SK-N-SH (cell line): ENCODE measurements around the gene OSBPL7. TPM values are rescaled to one million over a fixed set of nuclear protein-coding genes. Genes with fewer than 3 reads are reported as not detected.

Experiments used
- CTCF ChIA-PET: fragments of 300-600, 350-600 bp; formaldehyde crosslinking; extraction: SDS; loops from one replicate; lab custom pipeline; 2021; lab: Yijun Ruan, JAX
- POLR2A ChIA-PET: fragments of 350-600 bp; sonication (Branson Sonifier 250); formaldehyde crosslinking; extraction: SDS; loops from one replicate; lab custom pipeline; 2020; ENCODE audit warnings: antibody characterized with exemption, inconsistent platforms; lab: Yijun Ruan, JAX
- DNase-seq: peaks from one replicate; pipeline ENCODE4 v3.0.0; 2012
- H2AFZ ChIP-seq: fragments of 200-600 bp; sonication (generic); 2 replicates; pipeline ENCODE4 v1.8.1; 2016; ENCODE audit warnings: antibody characterized with exemption, mild to moderate bottlenecking, low read depth
- H3F3A ChIP-seq: fragments of 200-600 bp; sonication (generic); replicated peaks from 2 replicates; pipeline ENCODE3; 2016; ENCODE audit warnings: antibody characterized with exemption, mild to moderate bottlenecking; ENCODE audit not compliant: insufficient read depth
- H3K27ac ChIP-seq, 2 experiments: fragments of 200-500 bp in 1 of 2; fragments of 200-600 bp in 1 of 2; sonication (Bioruptor generic) in 1 of 2; sonication (generic), shearing (Covaris generic) in 1 of 2; 2 replicates each; pipeline versions ENCODE4 v1.5.1 to v1.6.1; 2014 to 2016; ENCODE audit warnings: low read depth in 2 of 2, inconsistent platforms in 1 of 2, low read length in 1 of 2, mild to moderate bottlenecking in 1 of 2, mixed read lengths in 1 of 2
- H3K27me3 ChIP-seq: fragments of 200-600 bp; sonication (generic), shearing (Covaris generic); 2 replicates; pipeline ENCODE4 v1.6.1; 2016; ENCODE audit warnings: mixed run types; ENCODE audit not compliant: insufficient read depth
- H3K36me3 ChIP-seq, 2 experiments: fragments of 200-500 bp in 1 of 2; fragments of 200-600 bp in 1 of 2; sonication (Bioruptor generic) in 1 of 2; sonication (generic) in 1 of 2; replicated peaks in 1 of 2; 2 replicates each; pipeline versions ENCODE3 to v1.5.1; 2014 to 2016; ENCODE audit warnings: low read length in 1 of 2, mild to moderate bottlenecking in 1 of 2; ENCODE audit not compliant: insufficient read depth in 2 of 2, control insufficient read depth in 1 of 2
- H3K4me1 ChIP-seq, 2 experiments: fragments of 200-500 bp in 1 of 2; fragments of 200-600 bp in 1 of 2; sonication (Bioruptor generic) in 1 of 2; sonication (generic), shearing (Covaris generic) in 1 of 2; 2 replicates each; pipeline versions ENCODE4 v1.5.1 to v1.6.1; 2014 to 2016; ENCODE audit warnings: low read depth in 1 of 2, low read length in 1 of 2, mixed run types in 1 of 2; ENCODE audit not compliant: insufficient read depth in 2 of 2, control insufficient read depth in 1 of 2
- H3K4me2 ChIP-seq: fragments of 200-600 bp; sonication (generic), shearing (Covaris generic); 2 replicates; pipeline ENCODE4 v1.6.1; 2017; ENCODE audit warnings: mixed run types
- H3K4me3 ChIP-seq, 2 experiments: fragments of 200-500 bp in 1 of 2; fragments of 200-600 bp in 1 of 2; sonication (Bioruptor generic) in 1 of 2; sonication (generic), shearing (Covaris generic) in 1 of 2; 2 replicates each; pipeline versions ENCODE4 v1.5.1 to v1.8.1; 2014 to 2016; ENCODE audit warnings: low read depth in 2 of 2, inconsistent platforms in 1 of 2, low read length in 1 of 2, mild to moderate bottlenecking in 1 of 2, mixed read lengths in 1 of 2, moderate library complexity in 1 of 2
- H3K79me2 ChIP-seq: fragments of 200-600 bp; sonication (generic); 2 replicates; pipeline ENCODE4 v1.8.1; 2017; ENCODE audit warnings: mild to moderate bottlenecking; ENCODE audit not compliant: insufficient read depth
- H3K9ac ChIP-seq: fragments of 200-600 bp; sonication (generic); 2 replicates; pipeline ENCODE4 v1.6.1; 2017; ENCODE audit warnings: mixed run types
- H3K9me2 ChIP-seq: fragments of 200-600 bp; sonication (generic); 2 replicates; pipeline ENCODE4 v1.6.1; 2017; ENCODE audit warnings: mixed run types
- H3K9me3 ChIP-seq: fragments of 200-600 bp; sonication (generic); 2 replicates; pipeline ENCODE4 v1.6.1; 2017; ENCODE audit warnings: mixed run types, mild to moderate bottlenecking, moderate library complexity
- H4K20me1 ChIP-seq: fragments of 200-600 bp; sonication (generic); 2 replicates; pipeline ENCODE4 v1.6.1; 2017; ENCODE audit warnings: mild to moderate bottlenecking, mixed run types; ENCODE audit not compliant: insufficient read depth
- ELF1 ChIP-seq: IDR thresholded peaks from 2 replicates; pipeline ENCODE4 v1.4.0; 2012
- EP300 ChIP-seq, 2 experiments: IDR thresholded peaks; 2 replicates each; pipeline versions ENCODE4 v1.4.0 to v1.6.1; 2012; ENCODE audit warnings: borderline replicate concordance in 1 of 2, low read depth in 1 of 2, low read length in 1 of 2
- EZH2phosphoT487 ChIP-seq: fragments of 200-600 bp; sonication (generic); IDR thresholded peaks from 2 replicates; pipeline ENCODE4 v1.6.1; 2017; ENCODE audit warnings: low read depth, mixed run types, mild to moderate bottlenecking, antibody characterized with exemption, moderate library complexity, borderline replicate concordance
- FOSL2 ChIP-seq: IDR thresholded peaks from 2 replicates; pipeline ENCODE4 v1.4.0; 2012; ENCODE audit warnings: low read depth, mild to moderate bottlenecking, moderate library complexity, borderline replicate concordance
- FOXJ3 ChIP-seq: sonication (generic); formaldehyde crosslinking; IDR thresholded peaks from 2 replicates; pipeline ENCODE4 v1.5.1; 2020; ENCODE audit warnings: mild to moderate bottlenecking, missing genetic modification reagents
- FOXM1 ChIP-seq: IDR thresholded peaks from 2 replicates; pipeline ENCODE4 v1.4.0; 2012; ENCODE audit warnings: low read depth, mild to moderate bottlenecking
- GABPA ChIP-seq: IDR thresholded peaks from 2 replicates; pipeline ENCODE4 v1.4.0; 2012; ENCODE audit warnings: low read depth, mild to moderate bottlenecking
- JUND ChIP-seq: IDR thresholded peaks from 2 replicates; pipeline ENCODE4 v1.4.0; 2012
- MAX ChIP-seq: IDR thresholded peaks from 2 replicates; pipeline ENCODE4 v1.4.0; 2012; ENCODE audit warnings: low read depth
- NFIC ChIP-seq: IDR thresholded peaks from 2 replicates; pipeline ENCODE4 v1.4.0; 2012; ENCODE audit warnings: borderline replicate concordance
- POLR2AphosphoS5 ChIP-seq: IDR thresholded peaks from 2 replicates; pipeline ENCODE4 v1.6.1; 2012; ENCODE audit warnings: low read depth, low read length
- REST ChIP-seq: IDR thresholded peaks from 2 replicates; pipeline ENCODE4 v1.6.1; 2012; ENCODE audit warnings: mild to moderate bottlenecking, low read depth, low read length, moderate library complexity
- RXRA ChIP-seq: IDR thresholded peaks from 2 replicates; pipeline ENCODE4 v1.4.0; 2012; ENCODE audit warnings: low read depth, mild to moderate bottlenecking, borderline replicate concordance
- SIN3A ChIP-seq: IDR thresholded peaks from 2 replicates; pipeline ENCODE4 v1.6.1; 2012; ENCODE audit warnings: low read depth, mild to moderate bottlenecking, low read length, moderate library complexity, borderline replicate concordance
- USF2 ChIP-seq: fragments of 150-350 bp; IDR thresholded peaks from 2 replicates; pipeline ENCODE4 v1.6.1; 2017; ENCODE audit warnings: antibody characterized with exemption, low read length, low read depth, borderline replicate concordance
- YY1 ChIP-seq: IDR thresholded peaks from 2 replicates; pipeline ENCODE4 v1.4.0; 2012; ENCODE audit warnings: low read depth, mild to moderate bottlenecking
- WGBS: methylation state at CpG from one replicate; pipeline ENCODE4 v1.1.6; 2017; ENCODE audit warnings: low lambda C conversion rate; 5-methylcytosine and 5-hydroxymethylcytosine counted together
- polyA plus RNA-seq, 3 experiments: library from polyadenylated mRNA; depleted of rRNA; stranded (reverse); fragments of >200 nt; gene quantifications; 2 replicates each; pipeline ENCODE4 v1.2.3, GENCODE V29; 2012

OSBPL7 gene
- polyA plus RNA-seq, 1 of the 3 experiments (the other 2 are of a cell fraction) = 23.7 TPM

GRCh38 chr17:47837401-47838039, 15.9 kb upstream of the OSBPL7 start:
- Histone ChIP-seq H3K9ac (no peak overlapping the region), H3K36me3 (peaks cover 0 to 38% of the 10 kb centered on the region in 2 experiments), H3K27ac (no peak overlapping the region), H3K9me3 (no peaks in the 10 kb centered on the region), H4K20me1 (no peaks in the 10 kb centered on the region), H3K4me1 (peaks cover 8 to 22% of the 10 kb centered on the region in 2 experiments; a peak in 2 of 4 replicates), H3K4me2 (no peak overlapping the region; the same call in 1 of the 2 replicates), H3K9me2 (no peaks in the 10 kb centered on the region), H2AFZ (no peak overlapping the region), H3K4me3 (no peak overlapping the region), H3K27me3 (no peaks in the 10 kb centered on the region), H3K79me2 (peaks cover 15% of the 10 kb centered on the region; the same call in 1 of the 2 replicates), H3F3A (peaks cover 3% of the 10 kb centered on the region)
- ChIA-PET CTCF (interaction anchor here (0.8 to 33.0 kb wide), 5 partner anchors 15 to 181 kb away, joined by 3 to 1447 read pairs (median 4); partner anchors contain the start of genes SCRN2, SP2 and SP6), POLR2A (no interaction called here)
- 87% methylated on average over 8 of the region's 13 CpGs for WGBS
- TF ChIP-seq NFIC (no peak), FOXJ3 (no peak), FOXM1 (no peak), POLR2AphosphoS5 (no peak), RXRA (no peak), EZH2phosphoT487 (no peak), REST (no peak)
- no peak for DNase-seq

- Histone ChIP-seq H4K20me1 (no peaks in the 10 kb centered on the region), H3K9me3 (no peaks in the 10 kb centered on the region), H3K36me3 (peaks cover 0 to 38% of the 10 kb centered on the region in 2 experiments), H3K4me1 (peaks cover 8 to 26% of the 10 kb centered on the region in 2 experiments; a peak in 2 of 4 replicates), H3K79me2 (peaks cover 15% of the 10 kb centered on the region; the same call in 1 of the 2 replicates), H2AFZ (no peak overlapping the region), H3K9me2 (no peaks in the 10 kb centered on the region), H3F3A (peaks cover 8% of the 10 kb centered on the region), H3K4me2 (no peak overlapping the region), H3K4me3 (no peak overlapping the region), H3K27me3 (no peaks in the 10 kb centered on the region), H3K9ac (no peak overlapping the region), H3K27ac (no peak overlapping the region)
- TF ChIP-seq EP300 (IDR thresholded peaks at IDR 0.05; ENCODE audit: borderline replicate concordance in 1 of 2, low read depth in 1 of 2, low read length in 1 of 2) = no peak
- no peak for TF ChIP-seq GABPA
- TF ChIP-seq MAX = no peak
- TF ChIP-seq POLR2AphosphoS5 = no peak
- TF ChIP-seq USF2 = no peak
- TF ChIP-seq FOXJ3 = no peak
- no peak for TF ChIP-seq YY1
- no peak for TF ChIP-seq EZH2phosphoT487
- no peak for TF ChIP-seq NFIC
- TF ChIP-seq FOSL2 = no peak
- TF ChIP-seq ELF1 = no peak
- TF ChIP-seq SIN3A = no peak
- no peak for TF ChIP-seq JUND
- CTCF ChIA-PET = interaction anchor here (0.9 to 33.0 kb wide), 5 partner anchors 14 to 113 kb away, joined by 3 to 1447 read pairs (median 4); partner anchors contain the start of genes SCRN2, SP2 and SP6
- POLR2A ChIA-PET = interaction anchor here (1.1 kb wide), 1 partner anchor 53 kb away, joined by 3 read pairs; no protein-coding TSS in a partner anchor
- 85% methylated on average over 5 of the region's 6 CpGs for WGBS
- no peak for DNase-seq
These were observed 15.0 kb upstream of the OSBPL7 start for GRCh38 chr17:47836601-47837000.
